GM13976 (cell line): ENCODE measurements around the gene DAGLB.

ENCODE experiments used
- DNase-seq: peaks from one replicate; pipeline ENCODE4 v3.0.0; 2012; ENCODE audit warnings: low spot score
- in situ Hi-C: fragments of 300-500 bp; cut with MboI; formaldehyde crosslinking; loops from one replicate; pipeline ENCODE4 v1.12.0; 2022; ENCODE audit warnings: low sequenced_read_pairs, mixed read lengths, inconsistent platforms; ENCODE audit not compliant: unreplicated experiment
- TF ChIP-seq, protein P1 (sequence below): IDR thresholded peaks from 2 replicates; pipeline ENCODE4 v1.5.1; 2012; ENCODE audit warnings: borderline replicate concordance, mild to moderate bottlenecking; ENCODE audit not compliant: insufficient read depth; ENCODE audit errors: extremely low read depth, missing control alignments, control extremely low read depth

The DAGLB gene

GRCh38 chr7:6442114-6442513 is 5.6 kb downstream of the DAGLB start:
- no peak for DNase-seq
- TF ChIP-seq, protein P1, sequence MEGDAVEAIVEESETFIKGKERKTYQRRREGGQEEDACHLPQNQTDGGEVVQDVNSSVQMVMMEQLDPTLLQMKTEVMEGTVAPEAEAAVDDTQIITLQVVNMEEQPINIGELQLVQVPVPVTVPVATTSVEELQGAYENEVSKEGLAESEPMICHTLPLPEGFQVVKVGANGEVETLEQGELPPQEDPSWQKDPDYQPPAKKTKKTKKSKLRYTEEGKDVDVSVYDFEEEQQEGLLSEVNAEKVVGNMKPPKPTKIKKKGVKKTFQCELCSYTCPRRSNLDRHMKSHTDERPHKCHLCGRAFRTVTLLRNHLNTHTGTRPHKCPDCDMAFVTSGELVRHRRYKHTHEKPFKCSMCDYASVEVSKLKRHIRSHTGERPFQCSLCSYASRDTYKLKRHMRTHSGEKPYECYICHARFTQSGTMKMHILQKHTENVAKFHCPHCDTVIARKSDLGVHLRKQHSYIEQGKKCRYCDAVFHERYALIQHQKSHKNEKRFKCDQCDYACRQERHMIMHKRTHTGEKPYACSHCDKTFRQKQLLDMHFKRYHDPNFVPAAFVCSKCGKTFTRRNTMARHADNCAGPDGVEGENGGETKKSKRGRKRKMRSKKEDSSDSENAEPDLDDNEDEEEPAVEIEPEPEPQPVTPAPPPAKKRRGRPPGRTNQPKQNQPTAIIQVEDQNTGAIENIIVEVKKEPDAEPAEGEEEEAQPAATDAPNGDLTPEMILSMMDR, result no peak
- in situ Hi-C loops, result no loop called here

GRCh38 chr7:6440381-6440780 is 7.4 kb downstream of the DAGLB start:
- TF ChIP-seq, protein P1, result no peak
- no peak for DNase-seq
- in situ Hi-C loops, result no loop called here

DNA sequence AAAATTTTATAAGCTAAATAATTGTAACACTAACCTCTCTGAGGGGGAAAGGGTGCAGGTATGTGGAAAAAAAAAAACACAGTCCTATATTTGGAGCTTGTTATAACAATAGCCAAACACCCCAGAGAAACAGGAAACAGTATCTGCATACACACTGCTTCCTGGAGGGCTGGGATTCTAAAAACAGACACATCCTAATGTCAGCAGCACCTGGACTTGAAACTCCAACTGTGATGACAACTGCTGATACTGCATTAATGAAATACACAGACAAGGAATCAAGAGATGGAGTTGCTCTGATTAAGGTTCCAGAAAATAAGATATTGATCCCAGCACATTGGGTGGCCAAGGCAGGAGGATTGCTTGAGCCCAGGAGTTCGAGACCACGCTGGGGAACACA is 9.3 kb downstream of the DAGLB start:
- TF ChIP-seq, protein P1, result no peak
- no peak for DNase-seq
- in situ Hi-C loops, result no loop called here

- no peak for DNase-seq
- in situ Hi-C loops, result no loop called here
- TF ChIP-seq, protein P1, result no peak
Observed at GRCh38 chr7:6437251-6437650, 10.5 kb downstream of the DAGLB start.

- DNase-seq, result peak; percentile 51
- TF ChIP-seq, protein P1, result no peak
- in situ Hi-C loops, result no loop called here
Observed at GRCh38 chr7:6436385-6436685, 11.4 kb downstream of the DAGLB start.

DNA sequence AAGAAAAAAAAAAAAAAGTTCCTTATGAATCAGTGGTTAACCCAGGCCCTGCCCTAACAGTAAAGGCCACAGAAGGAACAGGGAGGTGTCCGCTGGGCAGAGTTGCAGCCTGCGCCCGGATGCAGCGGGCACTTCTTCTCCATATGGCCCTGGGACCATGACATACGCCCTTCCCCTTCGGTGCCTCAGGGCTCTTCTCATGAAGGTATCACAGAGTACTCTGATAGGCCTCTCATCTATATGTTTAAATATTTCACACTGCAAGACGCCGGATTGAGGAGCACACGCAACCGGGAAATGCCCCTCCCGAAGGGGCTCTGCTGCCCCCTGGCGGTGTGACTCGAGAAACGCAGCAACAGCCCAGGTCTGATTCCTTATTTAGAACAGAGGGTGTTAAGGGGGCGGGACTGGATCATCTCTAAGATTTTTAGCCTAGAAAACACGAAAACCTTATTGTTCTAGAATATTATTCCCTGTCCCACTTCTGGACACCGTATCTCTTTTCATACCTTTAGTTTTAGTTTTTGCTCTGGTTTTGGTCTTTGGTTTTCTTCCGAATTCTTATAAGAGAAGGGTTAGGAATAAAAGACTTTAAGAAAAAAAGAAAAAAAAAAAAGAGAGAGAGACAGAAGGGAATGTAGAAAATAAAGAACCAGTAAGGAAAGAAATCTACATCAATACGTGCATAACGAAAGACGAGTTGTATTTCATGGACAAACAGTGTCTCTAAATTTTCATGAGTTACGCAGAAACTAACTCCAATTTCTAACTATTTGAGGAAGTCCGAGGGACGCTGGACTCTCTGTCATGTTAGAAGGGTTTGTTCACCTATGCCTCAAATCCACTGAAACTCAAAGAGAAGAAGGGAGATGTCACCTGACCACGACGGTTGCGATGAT is 12.0 kb downstream of the DAGLB start:
- TF ChIP-seq, protein P1, result peak; percentile 89
- in situ Hi-C loops, result no loop called here
- peak; percentile 93 for DNase-seq
